ENCODE data around the gene TMEM259. TPM values are rescaled to one million over a fixed set of nuclear protein-coding genes. Genes with fewer than 3 reads are reported as not detected.

Gene TMEM259
- total and polyA plus RNA-seq, 9 of the 15 experiments (the other 6 are each of a cell fraction or from before 2014, with no cell fraction given) = 0.52 to 231 (median 63.6) TPM

DNA sequence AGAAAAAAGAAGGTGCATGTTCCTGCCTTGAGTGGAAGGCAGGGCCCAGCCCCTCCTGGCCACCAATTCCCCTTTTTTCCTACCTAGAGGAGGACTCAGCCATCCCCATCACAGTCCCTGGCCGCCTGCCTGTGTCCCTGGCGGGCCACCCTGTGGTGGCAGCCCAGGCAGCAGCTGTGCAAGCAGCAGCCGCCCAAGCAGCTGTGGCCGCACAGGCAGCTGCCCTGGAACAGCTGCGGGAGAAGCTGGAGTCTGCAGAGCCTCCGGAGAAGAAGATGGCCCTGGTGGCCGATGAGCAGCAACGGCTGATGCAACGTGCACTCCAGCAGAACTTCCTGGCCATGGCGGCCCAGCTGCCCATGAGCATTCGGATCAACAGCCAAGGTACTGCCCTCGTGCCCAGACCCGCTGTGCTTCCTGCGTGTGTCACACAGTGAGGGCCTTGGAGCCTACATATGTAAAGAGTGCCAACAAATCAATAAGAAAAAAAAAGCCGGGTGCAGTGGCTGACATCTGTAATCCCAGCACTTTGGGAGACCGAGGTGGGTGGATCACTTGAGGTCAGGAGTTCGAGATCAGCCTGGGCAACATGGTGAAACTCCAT lies 54.3 kb downstream of the TMEM259 start (continued):
- peak in 1 of 3 experiments; percentile 6 for TF ChIP-seq YY1 (IDR thresholded peaks at IDR 0.05; ENCODE audit: borderline replicate concordance in 1 of 3, control insufficient read depth in 1 of 3, extremely low read depth in 1 of 3, insufficient read depth in 3 of 3, insufficient read length in 1 of 3, insufficient replicate concordance in 2 of 3, low read depth in 1 of 3, low read length in 2 of 3)
- no peak for TF ChIP-seq HDAC3 (IDR thresholded peaks at IDR 0.05; ENCODE audit: borderline replicate concordance, partially characterized antibody)
- TF ChIP-seq ZNF184 (CRISPR knock-in tag; IDR thresholded peaks at IDR 0.05) = no peak
- no peak for TF ChIP-seq ZBTB8A (IDR thresholded peaks at IDR 0.05; ENCODE audit: partially characterized antibody)
- no peak for TF ChIP-seq ZNF354B (CRISPR knock-in tag; IDR thresholded peaks at IDR 0.05)
- no peak for TF ChIP-seq ZNF197 (CRISPR knock-in tag; IDR thresholded peaks at IDR 0.05; ENCODE audit: low read depth)
- peak; percentile 33; the same call in 1 of the 2 replicates for TF ChIP-seq ZKSCAN1 (IDR thresholded peaks at IDR 0.05; ENCODE audit: low read depth, low read length)
- TF ChIP-seq HOXB6 (CRISPR knock-in tag; IDR thresholded peaks at IDR 0.05; ENCODE audit: borderline replicate concordance) = no peak
- no peak for TF ChIP-seq HMG20B (CRISPR knock-in tag; IDR thresholded peaks at IDR 0.05)
- TF ChIP-seq ZKSCAN8 (CRISPR knock-in tag; IDR thresholded peaks at IDR 0.05) = no peak
- TF ChIP-seq POLR3G (IDR thresholded peaks at IDR 0.05; ENCODE audit: extremely low read depth, insufficient read length, insufficient replicate concordance) = no peak
- TF ChIP-seq NR2C1 (IDR thresholded peaks at IDR 0.05) = no peak
- TF ChIP-seq NR2C1 (tag; IDR thresholded peaks at IDR 0.05) = no peak
- no peak for TF ChIP-seq TCF15 (CRISPR knock-in tag; IDR thresholded peaks at IDR 0.05)
- TF ChIP-seq BRCA1 (IDR thresholded peaks at IDR 0.05) = no peak
- TF ChIP-seq BRCA1 (CRISPR knock-in tag; IDR thresholded peaks at IDR 0.05) = no peak
- no peak for TF ChIP-seq SRSF1 (IDR thresholded peaks at IDR 0.05; ENCODE audit: low read depth, low read length)
- no peak for TF ChIP-seq MYC (IDR thresholded peaks at IDR 0.05; ENCODE audit: low read depth, low read length)
- TF ChIP-seq MYC (CRISPR knock-in tag; IDR thresholded peaks at IDR 0.05; ENCODE audit: borderline replicate concordance, low read depth) = no peak
- TF ChIP-seq AFF1 (IDR thresholded peaks at IDR 0.05; ENCODE audit: low read depth in 1 of 2, partially characterized antibody in 2 of 2) = no peak
- no peak for TF ChIP-seq MAZ (CRISPR knock-in tag; conservative IDR thresholded peaks at IDR 0.05 in 1 of 2, IDR thresholded peaks at IDR 0.05 in 1 of 2)
- no peak for TF ChIP-seq TEAD4 (IDR thresholded peaks at IDR 0.05; ENCODE audit: low read length)
- no peak for TF ChIP-seq TEAD4 (CRISPR knock-in tag; IDR thresholded peaks at IDR 0.05; ENCODE audit: borderline replicate concordance)
- no peak for TF ChIP-seq ZNF584 (CRISPR knock-in tag; IDR thresholded peaks at IDR 0.05; ENCODE audit: low read depth)
- peak; percentile 60 for TF ChIP-seq RBM22 (IDR thresholded peaks at IDR 0.05; ENCODE audit: low read depth, low read length, poor library complexity, severe bottlenecking)
